M059J (cell line): ENCODE results near the gene USP17L27. TPM values are rescaled to one million over a fixed set of nuclear protein-coding genes. Genes with fewer than 3 reads are reported as not detected.
A peak's percentile ranks its signal among the peaks of the same experiment; 100 is the strongest.
"Not testable (repeated sequence)": the region's sequence is repeated elsewhere in the genome, so short reads cannot be mapped to it uniquely, and the experiment has no call there.

Source experiments
- DNase-seq: peaks from one replicate; pipeline ENCODE4 v3.0.0-alpha.2; 2012; ENCODE audit warnings: low read depth
- total RNA-seq: library from RNA; depleted of rRNA; stranded (reverse); fragments of >200 nt; shearing (Covaris generic); gene quantifications from 2 replicates; pipeline ENCODE4 v1.2.3, GENCODE V29; 2014; rRNA removed

Gene USP17L27
- total RNA-seq: not detected in 2 replicates

- not testable (repeated sequence) for DNase-seq
Measured at GRCh38 chr4:9343848-9344247, at the start of gene USP17L27. TSS of gene USP17L27 (plus strand) at chr4:9344148. CDS start at chr4:9344148, 0 bp downstream.

- DNase-seq: not testable (repeated sequence)
Measured at GRCh38 chr4:9324191-9324590, 19.8 kb upstream of the USP17L27 start.

- not testable (repeated sequence) for DNase-seq
Measured at GRCh38 chr4:9324865-9325264, 19.1 kb upstream of the USP17L27 start, which contains the start of gene USP17L24. TSS of gene USP17L24 (plus strand) at chr4:9325165. CDS start at chr4:9325165, 0 bp downstream.

GRCh38 chr4:9329611-9330010, 14.3 kb upstream of the USP17L27 start, which contains the start of gene USP17L25:
TSS of gene USP17L25 (plus strand) at chr4:9329911. CDS start at chr4:9329911, 0 bp downstream.
- not testable (repeated sequence) for DNase-seq

GRCh38 chr4:9334358-9334757, 9.6 kb upstream of the USP17L27 start, which contains the start of gene USP17L26:
TSS of gene USP17L26 (plus strand) at chr4:9334658. CDS start at chr4:9334658, 0 bp downstream.
- DNase-seq: not testable (repeated sequence)

- not testable (repeated sequence) for DNase-seq
Measured at GRCh38 chr4:9339103-9339502, 4.8 kb upstream of the USP17L27 start, which contains the start of gene USP17L5. TSS of gene USP17L5 (plus strand) at chr4:9339403. CDS start at chr4:9339403, 0 bp downstream.

GRCh38 chr4:9348593-9348992, 4.6 kb downstream of the USP17L27 start, which contains the start of gene USP17L28:
TSS of gene USP17L28 (plus strand) at chr4:9348893. CDS start at chr4:9348893, 0 bp downstream.
- not testable (repeated sequence) for DNase-seq

GRCh38 chr4:9350866-9351265, 6.9 kb downstream of the USP17L27 start:
- not testable (repeated sequence) for DNase-seq

- not testable (repeated sequence) for DNase-seq
Measured at GRCh38 chr4:9353338-9353737, 9.4 kb downstream of the USP17L27 start, which contains the start of gene USP17L29. TSS of gene USP17L29 (plus strand) at chr4:9353638. CDS start at chr4:9353638, 0 bp downstream.

- not testable (repeated sequence) for DNase-seq
Measured at GRCh38 chr4:9362829-9363228, 18.9 kb downstream of the USP17L27 start, which contains the start of gene USP17L30. TSS of gene USP17L30 (plus strand) at chr4:9363129. CDS start at chr4:9363129, 0 bp downstream.

GRCh38 chr4:9379881-9380280, 35.9 kb downstream of the USP17L27 start:
- DNase-seq: not testable (repeated sequence)

GRCh38 chr4:9381012-9381534, 37.1 kb downstream of the USP17L27 start:
- not testable (repeated sequence) for DNase-seq

- DNase-seq: peak; percentile 1
Measured at GRCh38 chr4:9384126-9384525, 40.2 kb downstream of the USP17L27 start.

GRCh38 chr4:9389001-9389400, 45.1 kb downstream of the USP17L27 start:
- not testable (repeated sequence) for DNase-seq

Other genes with a start within 250 kb of the USP17L27 start
- not detected in 2 replicates for gene FAM90A26, start 173.7 kb upstream of the USP17L27 start, total RNA-seq
- not detected in 2 replicates for gene USP17L10, start 133.5 kb upstream of the USP17L27 start, total RNA-seq
- not detected in 2 replicates for gene USP17L11, start 128.7 kb upstream of the USP17L27 start, total RNA-seq
- gene USP17L12, start 124.0 kb upstream of the USP17L27 start, total RNA-seq: not detected in 2 replicates
- gene USP17L13, start 119.3 kb upstream of the USP17L27 start, total RNA-seq: not detected in 2 replicates
- gene USP17L15, start 109.8 kb upstream of the USP17L27 start, total RNA-seq: not detected in 2 replicates
- gene USP17L17, start 100.3 kb upstream of the USP17L27 start, total RNA-seq: not detected in 2 replicates
- gene USP17L18, start 95.5 kb upstream of the USP17L27 start, total RNA-seq: not detected in 2 replicates
- not detected in 2 replicates for gene USP17L19, start 90.8 kb upstream of the USP17L27 start, total RNA-seq
- gene USP17L20, start 86.0 kb upstream of the USP17L27 start, total RNA-seq: not detected in 2 replicates
- not detected in 2 replicates for gene USP17L21, start 81.3 kb upstream of the USP17L27 start, total RNA-seq
- gene USP17L22, start 76.5 kb upstream of the USP17L27 start, total RNA-seq: not detected in 2 replicates
- not detected in 2 replicates for gene USP17L24, start 19.0 kb upstream of the USP17L27 start, total RNA-seq
- gene USP17L25, start 14.2 kb upstream of the USP17L27 start, total RNA-seq: not detected in 2 replicates
- not detected in 2 replicates for gene USP17L26, start 9.5 kb upstream of the USP17L27 start, total RNA-seq
- gene USP17L5, start 4.7 kb upstream of the USP17L27 start, total RNA-seq: not detected in 2 replicates
- gene USP17L28, start 4.7 kb downstream of the USP17L27 start, total RNA-seq: not detected in 2 replicates
- not detected in 2 replicates for gene USP17L29, start 9.5 kb downstream of the USP17L27 start, total RNA-seq
- gene USP17L30, start 19.0 kb downstream of the USP17L27 start, total RNA-seq: not detected in 2 replicates
- gene DEFB131A, start 100.3 kb downstream of the USP17L27 start, total RNA-seq: not detected in 2 replicates